GM19023 (cell line): ENCODE data around the gene THSD8.

Experiments
- ATAC-seq: cut with Tn5 transposase; IDR thresholded peaks from one replicate; pipeline ENCODE4 v1.9.1; 2021; ENCODE audit warnings: mild to moderate bottlenecking, moderate library complexity; ENCODE audit not compliant: unreplicated experiment

THSD8 gene

DNA sequence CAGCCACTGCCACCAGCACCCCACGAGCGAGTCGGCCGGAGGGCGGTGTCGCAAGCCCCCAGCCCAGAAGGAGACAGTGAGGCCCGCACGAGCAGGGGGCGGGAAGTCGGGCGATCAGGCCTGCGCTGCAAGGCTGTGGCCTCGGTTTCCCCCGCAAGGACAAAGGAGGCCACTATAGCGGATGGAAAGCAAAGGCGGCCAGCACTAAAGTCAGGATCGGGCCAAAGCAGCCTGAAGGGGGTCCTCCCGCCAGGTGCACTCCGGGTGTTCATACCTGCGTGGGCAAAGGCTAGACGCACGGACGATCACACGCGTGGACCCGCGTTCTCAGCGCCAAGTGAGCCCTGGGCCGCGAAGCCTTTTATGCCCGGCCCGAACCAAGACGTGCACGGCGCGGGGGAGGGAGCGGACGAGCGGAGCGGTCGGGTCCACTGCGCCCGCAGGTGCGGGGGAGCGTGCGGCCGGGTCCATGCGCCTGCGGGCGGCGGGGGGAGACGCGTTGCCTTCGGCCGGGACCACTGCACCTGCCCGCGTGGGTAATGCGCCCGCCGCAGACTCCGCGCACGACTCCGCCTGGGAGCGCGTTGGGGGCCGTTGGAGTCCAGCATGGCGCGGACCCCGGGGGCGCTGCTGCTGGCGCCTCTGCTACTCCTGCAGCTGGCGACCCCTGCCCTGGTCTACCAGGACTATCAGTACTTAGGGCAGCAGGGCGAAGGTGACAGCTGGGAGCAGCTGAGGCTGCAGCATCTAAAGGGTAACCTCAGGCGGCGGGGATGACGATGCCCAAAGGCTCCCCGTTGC, at the start of gene THSD8, which contains the start of gene PRDX2:
Gene THSD8 (plus strand): TSS at position 604 of the 801 bp plus-strand sequence. CDS start 3 bp downstream, at position 607.
Gene PRDX2 (minus strand): TSS at position 335 of the 801 bp plus-strand sequence. CDS start 539 bp downstream, outside the sequence.
- ATAC-seq = no peak

DNA sequence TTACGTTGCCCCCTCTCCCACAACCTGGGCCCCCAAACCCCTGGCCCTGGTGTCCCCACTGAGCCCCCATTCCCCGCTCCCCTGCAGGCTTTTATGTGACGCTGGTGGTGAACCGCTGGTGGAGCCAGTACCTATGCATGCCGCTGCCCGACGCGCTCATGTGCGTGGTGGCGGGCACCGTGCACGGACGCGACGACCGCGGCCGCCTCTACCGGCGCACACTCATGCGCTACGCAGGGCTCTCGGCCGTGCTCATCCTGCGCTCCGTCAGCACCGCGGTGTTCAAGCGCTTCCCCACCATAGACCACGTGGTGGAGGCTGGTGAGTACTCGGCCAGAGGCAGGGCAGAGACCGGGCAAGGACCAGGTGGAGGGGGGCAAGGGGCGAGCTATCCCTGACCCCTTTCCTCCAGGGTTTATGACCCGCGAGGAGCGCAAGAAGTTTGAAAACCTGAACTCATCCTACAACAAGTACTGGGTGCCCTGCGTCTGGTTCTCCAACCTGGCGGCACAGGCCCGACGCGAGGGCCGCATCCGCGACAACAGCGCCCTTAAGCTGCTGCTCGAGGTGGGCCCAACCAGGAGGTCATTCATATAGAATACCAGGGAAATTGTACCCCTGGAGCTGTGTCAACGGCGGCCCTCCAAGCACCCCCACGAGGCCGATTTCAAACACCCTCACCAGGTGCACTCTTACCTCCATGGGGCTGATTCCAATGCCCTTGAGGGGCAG, 47.2 kb upstream of the THSD8 start:
- no peak for ATAC-seq

GRCh38 chr19:12756150-12756883, 45.6 kb upstream of the THSD8 start:
- no peak for ATAC-seq

- ATAC-seq = no peak
These were observed 44.2 kb upstream of the THSD8 start for GRCh38 chr19:12757544-12758274.

GRCh38 chr19:12759686-12760085, 42.2 kb upstream of the THSD8 start:
- ATAC-seq = no peak

- ATAC-seq = no peak
These were observed 38.8 kb upstream of the THSD8 start for GRCh38 chr19:12763100-12763499.

DNA sequence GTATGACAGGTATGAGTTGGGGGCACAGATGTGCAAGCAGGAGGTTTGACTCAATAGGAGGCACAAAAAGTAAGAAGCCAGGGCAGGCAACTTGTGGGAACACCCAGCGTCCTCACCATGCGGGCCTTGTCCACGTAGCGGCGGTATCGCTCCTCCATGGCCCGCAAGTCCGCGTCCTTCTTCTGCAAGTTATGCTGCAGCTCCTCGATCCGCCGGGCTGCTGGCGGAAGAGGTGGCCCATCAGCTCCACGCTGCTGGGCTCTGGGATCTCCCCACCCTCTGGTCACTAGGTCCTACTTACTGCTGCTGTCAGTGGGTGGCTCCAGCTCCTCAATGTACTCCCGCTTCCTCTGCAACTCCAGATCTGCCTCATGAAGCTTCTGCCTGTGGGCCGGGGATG, 37.2 kb upstream of the THSD8 start:
- ATAC-seq = no peak

DNA sequence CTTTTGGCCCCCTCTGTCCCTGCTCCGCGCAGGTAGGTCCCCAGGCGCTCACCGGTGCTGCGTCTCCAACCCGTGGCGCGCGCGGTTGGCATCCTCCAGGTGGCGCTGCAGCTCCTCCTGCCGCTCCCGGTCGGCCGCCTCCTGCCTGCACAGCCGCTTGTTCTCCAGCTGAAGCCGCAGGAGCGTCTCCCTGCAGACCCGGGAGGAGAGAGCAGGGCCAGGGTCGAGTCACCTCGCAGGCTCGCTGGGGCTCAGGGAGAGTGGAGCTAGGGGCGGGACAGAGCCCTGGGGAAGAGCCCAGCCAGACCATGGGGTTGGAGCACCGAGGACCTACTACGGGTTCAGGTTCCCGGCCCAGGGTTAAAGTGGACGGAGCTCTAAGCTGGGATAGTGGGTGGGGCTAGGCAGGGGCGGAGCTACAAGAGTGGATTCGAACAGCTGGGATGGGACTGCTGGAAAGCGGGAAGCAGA, 35.8 kb upstream of the THSD8 start:
- ATAC-seq = no peak

DNA sequence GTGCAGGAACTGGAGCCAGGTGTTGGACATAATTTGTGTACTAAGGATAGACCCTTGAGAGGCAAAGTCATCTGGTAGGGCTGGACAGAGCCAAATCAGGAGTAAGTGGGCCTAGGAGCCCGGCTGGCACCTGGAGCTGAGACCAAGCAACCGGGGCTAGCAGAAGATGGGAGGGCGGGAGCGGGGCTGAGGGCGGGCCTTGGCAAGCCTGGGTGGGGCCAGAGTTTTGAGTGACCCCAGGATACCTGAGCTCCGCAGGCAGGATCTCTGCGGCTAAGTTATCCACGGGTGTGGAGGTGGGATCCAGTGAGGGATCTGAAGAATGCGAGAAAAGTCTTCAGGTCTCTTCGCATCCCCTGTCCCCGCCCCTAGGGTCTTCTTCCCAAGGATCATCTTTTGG, 34.7 kb upstream of the THSD8 start:
- ATAC-seq = no peak

DNA sequence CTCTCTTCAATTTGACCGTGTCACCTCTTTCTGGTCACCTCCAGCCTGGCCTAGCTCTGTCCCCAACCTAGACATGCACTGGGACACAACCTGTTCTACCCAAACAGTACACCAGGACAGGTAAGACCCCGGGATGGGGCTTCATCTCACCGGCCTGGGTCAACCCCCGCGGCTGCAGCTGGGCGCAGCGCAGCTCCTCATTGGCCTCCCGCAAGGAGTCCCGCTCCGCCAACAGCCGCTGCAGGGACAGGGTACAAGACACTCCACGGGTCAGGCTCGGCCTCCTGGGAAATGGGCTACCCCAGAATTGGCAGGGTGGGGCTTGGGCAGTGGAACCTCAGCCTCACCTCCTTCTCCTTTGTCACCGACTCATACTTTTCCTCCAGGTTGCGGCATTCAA, 34.2 kb upstream of the THSD8 start:
- no peak for ATAC-seq

GRCh38 chr19:12769689-12770088, 32.2 kb upstream of the THSD8 start:
- no peak for ATAC-seq

GRCh38 chr19:12770922-12771321, 30.9 kb upstream of the THSD8 start:
- no peak for ATAC-seq

- no peak for ATAC-seq
These were observed 29.5 kb upstream of the THSD8 start for GRCh38 chr19:12772323-12772722.

DNA sequence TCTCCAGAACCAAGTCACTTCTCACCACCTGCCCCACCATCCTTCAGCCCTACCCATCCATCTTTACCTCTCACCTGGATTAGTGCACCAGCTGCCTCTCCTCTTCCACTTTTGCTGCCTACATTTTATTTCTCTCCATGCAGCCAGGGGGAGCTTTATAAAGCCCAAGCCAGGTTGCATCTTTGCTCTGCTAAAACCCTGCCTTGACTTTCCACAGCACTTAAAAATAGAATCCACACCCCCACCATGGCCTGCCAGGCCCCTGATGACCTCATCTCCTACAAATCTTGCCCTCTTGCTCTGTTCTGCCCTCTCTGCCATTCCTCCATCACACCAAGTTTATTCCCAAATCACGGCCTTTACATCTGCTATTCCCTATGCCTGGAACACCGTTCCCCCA, 28.3 kb upstream of the THSD8 start:
- no peak for ATAC-seq

DNA sequence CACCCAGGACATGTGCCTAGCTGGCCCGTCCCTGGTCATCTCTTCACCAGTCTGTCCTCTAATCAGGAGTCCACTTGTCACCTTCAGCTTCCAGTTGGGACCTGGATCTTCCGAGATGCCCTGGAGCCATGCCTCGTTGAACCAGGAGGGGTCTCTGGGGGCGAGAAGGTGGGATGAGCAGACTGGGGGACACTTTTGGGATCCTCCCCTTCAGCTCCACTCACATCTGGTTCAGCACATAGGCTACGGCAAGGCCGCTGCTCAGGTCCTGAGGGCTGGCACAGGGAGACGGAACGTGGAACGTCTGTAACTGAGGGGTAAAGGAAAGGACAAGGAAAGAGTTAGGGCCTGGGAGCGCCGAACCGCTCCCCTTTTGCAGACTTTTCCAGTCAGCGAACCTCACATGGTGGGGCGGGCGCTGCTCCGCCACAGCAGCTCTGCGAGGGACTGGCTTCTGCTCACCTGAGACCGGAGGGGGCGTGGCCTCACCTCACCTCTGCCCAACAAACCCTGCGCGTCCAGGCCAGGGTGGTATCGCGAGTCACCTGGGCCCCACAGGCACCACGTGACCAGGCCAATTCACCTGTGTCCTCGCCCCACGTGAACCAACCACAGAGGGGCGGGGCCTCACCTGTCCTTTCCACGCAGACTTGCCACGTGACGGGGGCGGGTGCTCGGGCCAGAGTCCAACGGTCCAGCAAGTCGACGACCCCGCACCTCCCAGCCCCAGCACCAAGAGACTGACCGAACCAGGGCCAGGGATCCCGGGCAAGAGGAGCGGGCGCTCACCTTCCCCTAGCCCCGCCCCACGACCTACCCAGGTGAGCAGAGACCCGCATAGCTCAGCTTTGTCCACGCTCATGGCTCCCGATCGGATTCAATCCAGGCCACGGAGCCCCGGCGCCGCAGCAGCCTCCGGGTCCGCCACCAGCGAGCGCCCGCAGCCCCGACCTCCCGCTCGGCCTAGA, 27.0 kb upstream of the THSD8 start, which contains the start of gene HOOK2:
Gene HOOK2 (minus strand): TSS at position 965 of the 968 bp plus-strand sequence. CDS start 103 bp downstream, at position 862.
- peak; percentile 6 for ATAC-seq

GRCh38 chr19:12777217-12778016, 24.5 kb upstream of the THSD8 start:
- no peak for ATAC-seq

DNA sequence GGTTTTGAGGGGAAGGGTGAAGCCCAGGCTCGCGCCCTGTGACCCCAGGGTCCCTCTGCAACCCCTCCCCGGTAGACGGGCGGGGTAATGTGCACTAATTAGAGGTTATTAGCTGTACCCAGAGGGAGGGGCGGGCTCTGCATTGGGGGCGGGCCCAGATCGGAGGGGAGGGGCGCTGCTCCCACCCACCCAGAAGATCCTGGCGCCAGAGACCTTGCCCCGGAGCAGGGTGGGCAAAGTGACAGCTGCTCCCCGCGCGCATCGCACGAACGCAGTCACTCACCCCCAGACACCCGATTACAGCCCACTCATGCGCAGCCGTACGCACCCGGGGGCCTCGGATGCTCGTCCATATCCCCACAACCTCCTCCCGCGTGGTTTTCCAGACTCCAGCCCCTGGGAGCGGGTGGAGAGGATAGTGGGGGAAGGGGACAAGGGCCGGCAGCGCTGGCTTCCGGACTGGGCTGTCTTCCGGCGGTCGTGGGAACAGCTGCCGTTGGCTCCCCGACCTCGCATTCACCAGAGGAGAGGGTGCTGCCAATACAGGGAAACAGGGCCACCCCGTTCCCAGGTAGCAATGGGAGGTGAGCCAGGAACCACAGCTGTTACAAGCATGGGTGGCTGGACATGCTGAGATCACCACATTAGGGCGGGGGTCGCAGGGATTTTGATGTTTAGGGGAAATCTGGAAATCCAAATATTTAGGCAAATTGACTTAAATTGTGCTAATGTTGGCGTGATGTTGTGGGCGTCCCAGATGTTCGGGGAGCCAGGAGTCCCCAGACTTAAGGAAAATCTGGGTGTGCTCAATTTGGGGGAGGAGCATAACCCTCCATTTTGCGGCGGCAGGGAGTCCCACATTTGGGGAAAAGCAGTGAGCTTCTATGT, 23.6 kb upstream of the THSD8 start:
- no peak for ATAC-seq

DNA sequence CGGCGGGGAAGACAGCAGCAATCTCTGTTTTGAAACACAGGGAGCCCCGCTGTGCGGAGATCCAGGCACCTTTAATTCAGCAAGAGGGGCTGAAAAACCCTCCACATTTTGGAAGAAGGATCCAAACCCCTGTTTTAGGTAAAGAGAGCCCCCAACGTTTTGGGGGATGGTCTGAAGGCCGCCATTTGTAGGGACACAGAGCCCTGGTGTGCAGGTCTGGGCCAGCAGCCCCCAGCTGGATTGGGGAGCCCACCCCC, 23.0 kb upstream of the THSD8 start:
- no peak for ATAC-seq
